A549 treated with CpdA at 1 μM for 4 hours (cell line): ENCODE results near the gene PTRH1. TPM values are rescaled to one million over a fixed set of nuclear protein-coding genes. Genes with fewer than 3 reads are reported as not detected.

ENCODE experiments used
- total RNA-seq: library from RNA; stranded (reverse); fragments of 200-300 nt; extraction: Qiagen RNA extraction; gene quantifications from 5 replicates; pipeline ENCODE4 v1.2.3, GENCODE V29; 2022; ENCODE audit warnings: low read depth

Gene PTRH1, protein sequence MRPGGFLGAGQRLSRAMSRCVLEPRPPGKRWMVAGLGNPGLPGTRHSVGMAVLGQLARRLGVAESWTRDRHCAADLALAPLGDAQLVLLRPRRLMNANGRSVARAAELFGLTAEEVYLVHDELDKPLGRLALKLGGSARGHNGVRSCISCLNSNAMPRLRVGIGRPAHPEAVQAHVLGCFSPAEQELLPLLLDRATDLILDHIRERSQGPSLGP
- 11.1 to 17.9 TPM (median 15.6 TPM) in 5 replicates for total RNA-seq

DNA sequence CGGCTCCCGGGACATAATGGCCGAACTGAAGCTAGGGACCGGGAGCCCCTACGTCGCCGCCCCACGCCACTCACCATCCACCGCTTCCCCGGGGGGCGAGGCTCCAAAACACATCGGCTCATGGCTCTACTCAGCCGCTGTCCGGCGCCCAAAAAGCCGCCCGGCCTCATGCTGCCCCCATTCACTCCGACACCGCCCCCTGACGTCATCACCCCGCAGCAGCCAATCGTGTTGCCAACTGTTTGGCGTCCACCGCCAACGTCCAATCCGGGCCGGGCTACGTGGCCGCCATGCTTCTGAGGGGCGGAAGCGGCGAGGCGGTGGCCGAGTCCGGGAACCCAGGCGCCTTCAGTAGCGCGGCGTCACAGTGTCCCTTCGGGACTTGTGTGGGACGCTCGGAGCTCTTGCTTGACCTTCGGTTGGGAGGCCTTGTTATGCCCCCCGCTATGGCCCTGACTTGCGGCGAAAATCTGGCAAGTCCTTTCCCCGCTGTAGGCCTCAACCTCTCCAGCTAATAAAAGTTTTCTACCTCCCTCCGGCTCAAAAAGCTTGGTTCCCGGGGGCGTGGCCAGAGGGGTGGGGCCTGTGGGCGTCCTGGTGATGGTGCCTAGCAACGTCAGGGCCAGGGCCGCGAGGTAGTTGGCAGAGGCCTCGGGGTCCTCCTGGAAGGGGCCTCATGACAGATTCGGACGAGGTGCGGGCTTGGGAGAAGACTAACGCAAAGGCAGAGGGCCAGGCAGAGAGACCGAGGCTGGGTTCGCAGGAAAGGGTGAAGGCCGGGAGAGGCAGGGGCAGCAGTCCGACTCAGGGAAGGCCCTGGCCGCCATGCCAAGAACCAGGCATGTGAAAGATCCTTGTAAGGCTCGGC lies at the start of gene PTRH1, which contains the start of gene TTC16:
PTRH1 (minus strand) TSS at position 194 of the 868 bp plus-strand sequence; CDS start at position 170, 24 bp downstream.
TTC16 (plus strand) TSS at position 610 of the 868 bp plus-strand sequence; CDS start at position 677, 67 bp downstream.

GRCh38 chr9:127734747-127735529 lies 19.5 kb upstream of the PTRH1 start, which contains the start of gene TOR2A:
TOR2A (minus strand) TSS chr9:127735294; CDS start chr9:127735270, 24 bp downstream.

DNA sequence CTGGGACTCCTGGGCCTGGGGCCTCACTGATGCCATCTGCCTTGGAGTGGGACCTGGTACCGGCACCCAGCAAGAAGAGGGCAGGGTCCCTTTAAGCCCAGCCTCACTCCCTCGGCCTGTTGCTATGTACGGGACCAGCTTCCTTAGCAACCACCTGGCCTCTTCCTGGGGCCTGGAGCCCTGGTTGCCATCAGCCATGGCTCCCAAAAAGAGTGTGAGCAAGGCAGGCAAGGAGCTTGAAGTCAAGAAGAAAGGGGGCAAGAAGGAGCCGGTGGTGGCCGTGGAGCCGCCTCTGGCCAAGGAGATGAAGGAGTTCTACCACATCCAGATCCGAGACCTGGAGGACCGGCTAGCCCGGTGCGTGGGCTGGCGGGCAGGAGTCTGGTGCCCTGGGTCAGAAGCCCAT lies 8.6 kb downstream of the PTRH1 start, which contains the start of gene CFAP157:
CFAP157 (plus strand) TSS at position 153 of the 406 bp plus-strand sequence; CDS start at position 197, 44 bp downstream.

Other genes starting within 250 kb of the PTRH1 start
- gene STXBP1, start 103.4 kb downstream of the PTRH1 start, total RNA-seq: 16.1 to 18.6 TPM (median 17.9 TPM) in 5 replicates
- gene CFAP157, start 8.7 kb downstream of the PTRH1 start, total RNA-seq: 0.07 to 0.11 TPM (median 0.07 TPM) in 3 of 5 replicates, not detected in the others
- 0.02 TPM in 1 of 5 replicates, not detected in the others for gene TTC16, start 416 bp upstream of the PTRH1 start, total RNA-seq
- gene TOR2A, start 19.6 kb upstream of the PTRH1 start, total RNA-seq: 8.4 to 16.5 TPM (median 12.9 TPM) in 5 replicates
- gene SH2D3C, start 63.0 kb upstream of the PTRH1 start, total RNA-seq: 0.03 to 0.16 TPM (median 0.13 TPM) in 4 of 5 replicates, not detected in the other
- gene CDK9, start 70.4 kb upstream of the PTRH1 start, total RNA-seq: 42.8 to 48.4 TPM (median 47.4 TPM) in 5 replicates
- gene FPGS, start 87.2 kb upstream of the PTRH1 start, total RNA-seq: 45.8 to 52.2 TPM (median 47.7 TPM) in 5 replicates
- 0.09 to 0.31 TPM (median 0.17 TPM) in 5 replicates for gene ENG, start 139.0 kb upstream of the PTRH1 start, total RNA-seq
- 43.4 to 83.0 TPM (median 68.3 TPM) in 5 replicates for gene AK1, start 162.0 kb upstream of the PTRH1 start, total RNA-seq
- gene ST6GALNAC6, start 183.9 kb upstream of the PTRH1 start, total RNA-seq: 20.1 to 26.9 TPM (median 24.5 TPM) in 5 replicates
- gene ST6GALNAC4, start 201.4 kb upstream of the PTRH1 start, total RNA-seq: 14.4 to 25.1 TPM (median 22.1 TPM) in 5 replicates
- gene PIP5KL1, start 215.1 kb upstream of the PTRH1 start, total RNA-seq: 1.5 to 2.6 TPM (median 1.8 TPM) in 5 replicates
- 34.3 to 50.2 TPM (median 46.5 TPM) in 5 replicates for gene DPM2, start 222.2 kb upstream of the PTRH1 start, total RNA-seq